Thyroid gland (tissue), 4 donors: Measurements from ENCODE around the gene TBC1D16.

Experiments used
- CTCF ChIP-seq, 6 experiments: fragments of 200-600 bp in 3 of 6; fragments of 450-650 bp in 3 of 6; sonication (generic) in 3 of 6; IDR thresholded peaks; one replicate each; pipeline ENCODE4 v1.5.1; 2016 to 2019; ENCODE audit warnings: antibody characterized with exemption in 6 of 6, mild to moderate bottlenecking in 2 of 6, inconsistent platforms in 1 of 6, moderate library complexity in 1 of 6
- POLR2A ChIP-seq, 2 donors: fragments of 450-650 bp; IDR thresholded peaks; one replicate each; pipeline ENCODE4 v1.6.1; 2017; ENCODE audit warnings: antibody characterized with exemption in 2 of 2, mild to moderate bottlenecking in 2 of 2, moderate library complexity in 1 of 2

GRCh38 chr17:80002690-80003490 is 32.8 kb downstream of the TBC1D16 start:
- no peak for TF ChIP-seq CTCF (IDR thresholded peaks at IDR 0.05)
- no peak for TF ChIP-seq POLR2A (IDR thresholded peaks at IDR 0.05)
